ELR (cell line): ENCODE measurements around the gene MLX.

Source experiments
- DNase-seq: peaks from one replicate; pipeline ENCODE4 v3.0.0-alpha.2; 2015; ENCODE audit warnings: low read depth

The MLX gene

GRCh38 chr17:42566883-42567573 is at the start of gene MLX:
MLX (plus strand) TSS chr17:42567100; CDS start chr17:42567125, 25 bp downstream.
- peak; percentile 94 for DNase-seq

DNA sequence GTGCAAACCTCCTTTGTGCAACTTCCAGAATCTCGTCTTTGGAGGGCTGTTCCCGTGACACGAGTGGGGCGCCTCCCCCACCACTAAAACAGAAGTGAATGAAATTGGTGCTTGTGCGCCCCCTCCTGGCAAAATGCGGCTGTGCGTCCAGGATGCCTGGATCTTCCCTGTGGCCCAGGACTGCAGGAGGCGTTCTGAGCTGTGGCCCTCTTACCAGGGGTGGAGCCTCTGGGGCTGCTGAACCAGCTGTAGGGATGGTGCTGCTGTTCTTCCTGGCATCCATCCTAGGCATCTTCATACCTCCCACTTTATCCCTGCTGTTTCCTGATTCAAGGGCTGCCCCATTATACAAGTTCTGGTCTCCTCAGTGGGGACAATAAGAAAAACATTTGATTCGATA is 49.4 kb upstream of the MLX start:
- peak; percentile 92 for DNase-seq

DNA sequence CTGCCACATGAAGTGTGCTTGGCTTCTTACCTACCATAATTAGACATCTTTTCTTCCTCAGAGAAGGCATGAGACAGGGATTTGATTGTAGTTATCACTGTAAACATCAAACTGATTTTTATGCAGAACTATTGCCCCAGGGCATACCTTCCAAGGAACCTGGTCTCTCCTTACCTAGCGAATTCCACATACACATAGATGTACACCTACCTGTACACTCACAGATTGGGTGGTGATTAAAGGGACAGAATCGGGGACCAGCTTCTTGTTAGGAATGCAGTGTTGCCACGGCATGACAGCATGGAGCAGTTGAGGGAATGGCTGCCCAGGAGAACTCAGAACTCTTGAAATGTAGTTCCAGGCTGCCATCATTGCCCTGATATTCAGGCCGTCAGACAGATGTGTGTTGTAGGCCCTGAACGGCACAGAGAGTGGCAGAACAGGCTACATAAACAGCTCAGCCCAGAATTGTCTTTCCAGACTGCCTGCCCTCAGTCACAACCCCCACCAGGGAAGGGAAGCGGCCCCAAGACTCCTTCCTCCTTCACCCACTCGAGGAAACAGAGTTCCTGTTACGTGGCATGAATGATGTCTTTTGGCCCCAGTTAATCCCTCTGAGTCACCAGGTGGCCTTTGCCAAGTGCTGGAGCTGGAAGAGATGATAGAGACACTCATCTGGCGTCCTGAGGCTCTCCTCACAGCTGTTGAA is 48.7 kb upstream of the MLX start:
- DNase-seq = peak; percentile 98

DNA sequence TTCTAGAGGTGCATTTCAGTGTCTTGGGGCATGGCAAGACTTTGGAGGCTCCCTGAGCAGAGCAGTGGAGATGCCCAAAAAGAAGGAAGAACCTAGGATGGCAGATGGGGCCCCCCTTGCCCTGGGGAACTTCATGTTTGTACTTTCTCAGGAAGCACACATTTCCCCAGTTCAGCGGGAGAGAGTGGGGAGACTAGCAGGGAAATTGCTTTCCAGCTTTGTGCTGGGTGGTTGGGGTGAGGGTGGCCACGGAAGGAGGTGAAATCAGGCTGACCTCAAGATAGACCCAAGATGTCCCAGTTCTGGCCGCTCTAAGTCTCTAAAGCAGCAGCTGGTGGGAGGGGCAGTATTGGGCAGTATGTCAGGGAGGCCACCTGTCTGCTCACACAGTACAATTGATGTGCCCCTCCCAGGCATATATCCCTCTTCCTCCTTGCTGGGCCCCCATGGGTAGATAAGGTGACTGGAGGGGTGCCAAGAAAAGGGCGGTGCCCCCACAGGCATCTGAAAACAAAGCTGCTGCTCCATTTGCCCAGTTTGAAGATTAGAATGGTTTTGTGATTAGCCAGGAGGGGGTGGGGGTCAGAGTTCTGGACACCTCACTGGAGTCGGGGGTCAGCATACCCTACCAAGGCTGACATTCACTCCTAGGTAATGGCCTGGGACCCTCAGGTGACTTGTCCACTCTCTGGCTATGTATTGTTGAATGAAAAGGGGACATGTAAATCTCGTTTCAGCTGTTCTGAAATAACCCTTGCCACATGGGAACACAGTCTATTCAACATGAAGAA is 48.0 kb upstream of the MLX start:
- DNase-seq = peak; percentile 24

DNA sequence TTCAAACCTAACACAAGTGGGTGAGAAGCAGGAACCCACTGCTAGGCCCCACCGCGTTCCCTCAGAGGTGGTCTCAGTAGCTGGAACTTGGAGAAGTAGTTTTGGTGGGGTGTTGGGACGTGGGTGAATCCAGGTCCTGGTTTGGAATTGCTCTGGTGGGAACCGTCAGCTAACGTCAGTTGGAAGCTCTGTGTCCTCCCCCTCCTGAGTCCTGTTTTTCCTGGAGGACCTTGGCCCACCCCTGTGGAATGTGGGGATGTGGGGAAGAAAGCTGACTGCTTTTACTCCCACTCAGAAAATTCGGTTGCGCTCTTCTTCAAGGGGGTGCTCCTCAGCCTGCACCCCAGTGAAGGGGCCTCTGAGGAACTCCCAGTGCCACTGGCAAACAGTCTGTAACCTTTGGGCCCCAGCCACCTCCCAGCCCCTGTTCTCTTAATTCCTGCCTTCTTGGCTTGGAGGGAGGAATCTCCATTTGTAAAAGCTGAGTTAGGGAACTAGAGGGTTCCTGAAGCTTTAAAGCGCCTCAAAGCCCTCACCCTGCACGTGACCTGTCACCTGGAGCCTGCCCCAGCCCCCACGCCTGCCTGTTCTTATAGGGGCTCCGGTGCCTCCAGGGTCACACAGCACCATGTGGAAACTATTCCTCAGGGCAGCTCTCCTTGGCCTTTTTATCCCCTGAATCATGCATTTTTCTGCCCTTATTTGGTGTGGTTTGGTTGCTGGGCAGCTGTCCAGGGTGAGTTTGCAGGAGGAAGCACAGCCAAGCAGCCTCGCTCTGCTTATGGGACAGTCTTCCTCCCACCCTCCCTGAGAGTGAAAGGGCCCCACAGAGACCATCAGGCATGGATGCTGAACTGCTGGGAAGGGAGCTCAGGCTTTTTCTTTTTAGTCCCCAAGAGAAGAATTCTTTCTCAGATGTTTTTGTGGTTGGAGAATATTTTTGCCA is 47.1 kb upstream of the MLX start:
- peak; percentile 99 for DNase-seq

DNA sequence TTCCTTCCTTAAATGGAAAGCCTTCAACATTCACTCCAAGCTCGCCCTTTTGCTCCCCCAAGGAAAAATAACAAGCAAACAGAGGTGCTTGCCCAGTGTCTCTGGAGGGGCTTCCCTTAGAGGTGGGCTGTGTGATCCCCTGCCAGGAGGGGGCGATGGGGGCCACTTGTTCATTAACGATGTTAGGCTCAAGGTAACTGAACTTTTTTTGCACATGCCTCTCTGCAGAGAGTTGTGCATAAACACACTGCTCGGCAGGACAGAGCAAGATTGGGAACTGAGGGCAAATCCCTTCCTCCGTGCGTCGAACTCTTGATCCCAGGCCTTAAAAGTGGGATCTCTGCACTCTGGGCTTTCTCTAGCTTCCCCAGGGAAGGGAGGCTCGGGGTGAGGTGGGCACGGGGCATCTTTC is 46.4 kb upstream of the MLX start:
- DNase-seq = no peak

DNA sequence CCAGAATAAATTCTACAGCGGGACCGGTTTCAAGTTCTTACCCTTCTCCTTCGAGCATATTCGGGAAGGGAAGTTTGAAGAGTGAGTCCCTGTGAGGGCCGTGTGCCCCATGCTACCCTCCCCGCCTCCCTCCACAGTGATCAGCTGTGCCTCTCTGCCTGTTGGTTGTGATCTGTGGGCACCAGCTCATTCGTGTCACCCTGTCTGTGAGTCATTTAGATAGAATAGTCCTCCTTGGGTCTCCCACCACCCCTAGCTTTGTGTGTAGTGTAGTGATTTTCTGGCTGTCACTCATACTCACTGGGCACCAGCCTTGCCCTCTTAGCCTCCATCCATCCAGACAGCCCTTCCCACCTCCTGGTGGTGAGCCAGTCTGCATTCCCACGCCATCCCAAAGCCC is 45.9 kb upstream of the MLX start:
- DNase-seq = peak; percentile 33

- no peak for DNase-seq
These were observed 45.1 kb upstream of the MLX start for GRCh38 chr17:42521666-42522262.

DNA sequence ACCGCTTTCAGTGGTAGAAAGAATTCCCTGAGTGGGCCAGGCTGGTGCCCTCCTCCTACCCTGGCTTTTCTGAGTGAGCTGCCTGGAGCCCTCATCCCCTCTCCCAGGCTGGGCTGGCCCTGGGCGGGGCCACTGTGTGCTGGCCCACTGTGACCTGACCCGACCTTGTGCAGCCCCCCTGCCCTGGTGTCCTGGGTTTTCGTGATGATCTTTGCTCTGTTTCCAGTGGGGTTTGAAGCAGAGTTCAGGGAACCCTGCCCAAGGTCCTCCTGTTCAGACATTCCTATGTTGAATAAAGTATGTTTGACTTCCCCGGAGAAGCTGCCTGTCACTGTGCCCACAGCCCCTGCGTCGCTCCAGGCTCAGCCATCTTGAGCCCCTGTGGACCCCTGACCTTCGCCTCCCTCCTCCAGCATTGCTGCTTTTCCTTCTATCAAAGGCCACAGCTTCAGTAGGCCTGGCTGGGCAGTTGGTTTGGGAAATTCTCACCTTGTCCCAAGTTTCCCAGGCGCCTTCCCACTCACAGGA is 44.6 kb upstream of the MLX start:
- no peak for DNase-seq

DNA sequence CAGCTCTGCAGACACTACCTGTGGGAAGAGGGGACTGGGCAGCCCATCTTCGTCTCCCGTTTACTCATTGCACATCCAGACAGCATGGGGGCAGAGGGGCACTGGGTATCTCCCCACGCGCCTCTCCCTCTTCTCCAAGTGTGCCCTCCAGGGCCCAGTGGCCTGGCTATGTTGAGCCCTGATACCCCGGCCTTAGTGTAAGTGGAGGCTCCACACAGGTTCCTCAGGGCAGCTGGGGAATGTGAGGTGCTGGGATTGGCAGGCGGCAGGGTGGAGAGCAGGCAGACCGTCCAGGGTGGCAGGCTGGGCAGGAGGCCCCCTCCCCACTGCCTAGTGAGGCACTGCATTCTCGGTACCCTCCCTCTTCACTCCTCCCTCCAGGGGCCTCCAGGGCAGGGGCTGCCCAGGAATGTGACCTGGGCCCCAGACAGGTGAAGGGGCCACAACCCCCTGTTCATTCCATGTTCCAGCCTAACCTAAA is 44.1 kb upstream of the MLX start:
- DNase-seq = no peak

- DNase-seq = peak; percentile 72
These were observed 41.7 kb upstream of the MLX start for GRCh38 chr17:42525221-42525620.

DNA sequence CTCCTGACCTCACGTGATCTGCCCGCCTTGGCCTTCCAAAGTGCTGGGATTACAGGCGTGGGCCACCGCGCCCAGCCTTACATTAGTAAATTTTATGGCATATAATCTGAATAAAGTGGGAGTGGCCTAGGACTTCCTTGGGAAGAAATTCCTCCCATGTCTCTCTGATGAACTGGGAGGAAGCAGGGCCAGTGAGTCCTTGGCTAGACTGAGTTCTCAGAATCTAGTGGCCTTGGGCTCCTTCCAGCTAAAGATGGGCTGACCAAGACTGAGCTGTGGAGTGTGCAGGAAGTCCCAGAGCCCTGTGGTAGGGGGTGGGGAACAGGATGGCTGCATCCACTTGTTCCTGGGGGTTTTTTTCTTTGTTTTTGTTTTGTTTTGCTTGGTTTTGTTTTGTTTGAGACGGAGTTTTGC is 40.9 kb upstream of the MLX start:
- DNase-seq = peak; percentile 76

GRCh38 chr17:42527932-42528331 is 39.0 kb upstream of the MLX start:
- DNase-seq = no peak

- no peak for DNase-seq
These were observed 37.8 kb upstream of the MLX start for GRCh38 chr17:42529061-42529460.

DNA sequence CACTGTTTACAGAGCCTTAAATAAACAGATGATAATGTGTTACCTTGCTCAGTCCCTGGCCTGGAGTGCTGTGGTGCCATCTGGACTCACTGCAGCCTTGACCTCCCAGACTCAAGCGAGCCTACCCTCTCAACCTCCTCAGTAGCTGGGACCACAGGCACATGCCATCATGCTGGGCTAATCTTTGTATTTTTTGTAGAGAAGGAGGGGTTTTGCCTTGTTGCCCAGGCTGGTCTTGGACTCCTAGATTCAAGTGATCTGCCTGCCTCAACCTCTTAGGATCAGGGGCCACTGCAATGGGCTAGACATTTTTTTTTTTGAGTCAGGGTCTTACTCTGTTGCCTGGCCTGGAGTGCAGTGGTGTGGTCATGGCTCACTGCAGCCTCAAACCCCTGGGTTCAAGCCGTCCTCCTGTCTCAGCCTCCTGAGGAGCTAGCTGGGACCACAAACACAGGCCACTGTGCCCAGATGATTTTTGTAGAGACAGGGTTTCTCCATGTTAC is 35.9 kb upstream of the MLX start:
- no peak for DNase-seq

GRCh38 chr17:42531455-42532354 is 35.2 kb upstream of the MLX start:
- peak; percentile 68 for DNase-seq

GRCh38 chr17:42535155-42536047 is 31.5 kb upstream of the MLX start:
- DNase-seq = no peak

DNA sequence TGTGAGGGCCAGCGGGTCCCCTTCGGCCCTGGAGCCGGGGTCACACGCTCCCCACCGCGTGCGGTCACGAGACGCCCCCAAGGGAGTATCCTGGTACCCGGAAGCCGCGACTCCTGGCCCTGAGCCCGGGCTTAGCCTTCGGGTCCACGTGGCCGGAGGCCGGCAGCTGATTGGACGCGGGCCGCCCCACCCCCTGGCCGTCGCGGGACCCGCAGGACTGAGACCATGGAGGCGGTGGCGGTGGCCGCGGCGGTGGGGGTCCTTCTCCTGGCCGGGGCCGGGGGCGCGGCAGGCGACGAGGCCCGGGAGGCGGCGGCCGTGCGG is 30.9 kb upstream of the MLX start, which contains the start of gene NAGLU:
Gene NAGLU, plus strand, starts transcription at position 194 of the 324 bp plus-strand sequence. Its CDS starts 32 bp downstream, at position 226.
- DNase-seq = peak; percentile 93
